ENCODE data around the gene PNPLA5. TPM values are rescaled to one million over a fixed set of nuclear protein-coding genes. Genes with fewer than 3 reads are reported as not detected.

Gene PNPLA5
- polyA plus RNA-seq, 2 of the 4 experiments (the other 2 are of a cell fraction) = not detected

GRCh38 chr22:43884600-43885318, 7.1 kb downstream of the PNPLA5 start:
- WGBS (ENCODE audit: missing lambda C conversion rate) = 34% methylated on average over 12 of the region's 18 CpGs
- ChIA-PET POLR2A (interaction anchor here (0.6 kb wide), 1 partner anchor 698 kb away, joined by 5 read pairs; no protein-coding TSS in a partner anchor), CTCF (interaction anchor here (0.6 to 6.5 kb wide), 30 partner anchors 9 to 740 kb away, joined by 3 to 97 read pairs (median 4); no protein-coding TSS in a partner anchor)
- H3K4me1 ChIP-seq = no peaks in the 10 kb centered on the region
- H3K4me2 ChIP-seq = no peak overlapping the region
- no peak overlapping the region for H3K4me3 ChIP-seq
- peak; percentile 63 to 80; a peak in 5 of 6 replicates for ATAC-seq
- DNase-seq (ENCODE audit: low read depth in 1 of 2, low spot score in 1 of 2) = peak; percentile 48 to 57
- H3K27ac ChIP-seq = no peak overlapping the region
- TF ChIP-seq CBX2 (IDR thresholded peaks at IDR 0.05; ENCODE audit: borderline replicate concordance, low read depth) (no peak), ZNF302 (CRISPR knock-in tag; IDR thresholded peaks at IDR 0.05) (no peak), HOXB13 (CRISPR knock-in tag; IDR thresholded peaks at IDR 0.05; ENCODE audit: low read depth) (no peak), NFE2L2 (conservative IDR thresholded peaks at IDR 0.05; ENCODE audit: low read length) (no peak), CTCF (IDR thresholded peaks at IDR 0.05) (peak; percentile 58), CBX8 (IDR thresholded peaks at IDR 0.05) (no peak), FOSB (CRISPR knock-in tag; IDR thresholded peaks at IDR 0.05) (no peak), ELK1 (IDR thresholded peaks at IDR 0.05; ENCODE audit: low read depth, low read length) (no peak), HOXA7 (CRISPR knock-in tag; IDR thresholded peaks at IDR 0.05) (no peak), CHD2 (IDR thresholded peaks at IDR 0.05; ENCODE audit: low read length, partially characterized antibody) (no peak), ZFP36 (IDR thresholded peaks at IDR 0.05; ENCODE audit: borderline replicate concordance, partially characterized antibody) (no peak), SMC3 (IDR thresholded peaks at IDR 0.05) (peak; percentile 50), HOXB5 (CRISPR knock-in tag; IDR thresholded peaks at IDR 0.05) (no peak), ATOH8 (CRISPR knock-in tag; IDR thresholded peaks at IDR 0.05; ENCODE audit: low read depth) (no peak), RFX5 (IDR thresholded peaks at IDR 0.05) (no peak), RAD21 (conservative IDR thresholded peaks at IDR 0.05 in 1 of 2, IDR thresholded peaks at IDR 0.05 in 1 of 2) (peak; percentile 54 to 58)
- FAIRE-seq = no peak
- H3K9me3 ChIP-seq = no peaks in the 10 kb centered on the region

- Histone ChIP-seq H3K4me3 (no peak overlapping the region), H3K9me3 (no peaks in the 10 kb centered on the region), H3K27ac (no peak overlapping the region), H3K4me1 (no peaks in the 10 kb centered on the region), H3K4me2 (no peak overlapping the region)
- no peak for ATAC-seq
- no peak for FAIRE-seq
- 28% methylated on average over 4 of the region's 17 CpGs for WGBS (ENCODE audit: missing lambda C conversion rate)
- CTCF ChIA-PET = interaction anchor here (0.5 to 6.5 kb wide), 30 partner anchors 8 to 759 kb away, joined by 3 to 97 read pairs (median 4); no protein-coding TSS in a partner anchor
- no peak for DNase-seq (ENCODE audit: low read depth in 1 of 2, low spot score in 1 of 2)
- POLR2A ChIA-PET = interaction anchor here (1.0 kb wide), 1 partner anchor 62 kb away, joined by 3 read pairs; no protein-coding TSS in a partner anchor
- TF ChIP-seq USF2 (IDR thresholded peaks at IDR 0.05) = no peak
- TF ChIP-seq KDM5A (IDR thresholded peaks at IDR 0.05) = no peak
- no peak for TF ChIP-seq PBX3 (IDR thresholded peaks at IDR 0.05)
- no peak for TF ChIP-seq HOXA7 (CRISPR knock-in tag; IDR thresholded peaks at IDR 0.05)
- TF ChIP-seq RARB (CRISPR knock-in tag; IDR thresholded peaks at IDR 0.05) = no peak
- TF ChIP-seq ZSCAN20 (CRISPR knock-in tag; IDR thresholded peaks at IDR 0.05) = no peak
- TF ChIP-seq E2F6 (IDR thresholded peaks at IDR 0.05; ENCODE audit: borderline replicate concordance, low read depth) = no peak
- TF ChIP-seq CBX8 (IDR thresholded peaks at IDR 0.05) = no peak
Observed at GRCh38 chr22:43883719-43884415, 7.9 kb downstream of the PNPLA5 start.

All from A549 (cell line).